Heart left ventricle (tissue), 13 donors: ENCODE results near the gene IL2RA.

Experiments used
- POLR2A ChIP-seq, 2 donors: fragments of 450-650 bp; IDR thresholded peaks; one replicate each; pipeline ENCODE4 v1.6.1; 2017; ENCODE audit warnings: antibody characterized with exemption in 2 of 2, mild to moderate bottlenecking in 2 of 2, moderate library complexity in 2 of 2
- TF ChIP-seq, protein P1 (sequence below), 12 donors: fragments of 200-600 bp; sonication (generic) in 4 of 12; IDR thresholded peaks; one replicate each; pipeline versions ENCODE4 v1.5.0 to v1.8.0; 2018 to 2022; ENCODE audit warnings: antibody characterized with exemption in 12 of 12, mild to moderate bottlenecking in 5 of 12
- donor health status: ischemic (EF 13 %, LVEDD 7.1; RV severe dilation, severe dysfunction).
- donor health status: DM: no; HTN: yes; CAD: no.
- donor health status: DM: no; HTN: no; CAD: no.
- donor health status: ischemic (EF 25% LVEDD 6.9; RV normal size, moderate dysfunction).
- donor health status: ischemic (EF 25% LVEDD 5.7; RV mildly dilated, moderate dysfunction).
- donor health status: ischemic (EF 35%, LVEDD 5.7; RV mildly dilated, moderate dysfunction).
- donor health status: nonischemic (EF 11% LVEDD 7.7; RV severe dilation, severe dysfunction).
- donor health status: DM: yes; HTN: yes; CAD: no.
- donor health status: PGD.
- donor health status: ischemic (EF 29% LVEDD 5.4; RV normal size, mild dysfunction).
- donor health status: nonischemic (EF 23%, LVEDD 6.1; RV moderate dilation, normal function).

DNA sequence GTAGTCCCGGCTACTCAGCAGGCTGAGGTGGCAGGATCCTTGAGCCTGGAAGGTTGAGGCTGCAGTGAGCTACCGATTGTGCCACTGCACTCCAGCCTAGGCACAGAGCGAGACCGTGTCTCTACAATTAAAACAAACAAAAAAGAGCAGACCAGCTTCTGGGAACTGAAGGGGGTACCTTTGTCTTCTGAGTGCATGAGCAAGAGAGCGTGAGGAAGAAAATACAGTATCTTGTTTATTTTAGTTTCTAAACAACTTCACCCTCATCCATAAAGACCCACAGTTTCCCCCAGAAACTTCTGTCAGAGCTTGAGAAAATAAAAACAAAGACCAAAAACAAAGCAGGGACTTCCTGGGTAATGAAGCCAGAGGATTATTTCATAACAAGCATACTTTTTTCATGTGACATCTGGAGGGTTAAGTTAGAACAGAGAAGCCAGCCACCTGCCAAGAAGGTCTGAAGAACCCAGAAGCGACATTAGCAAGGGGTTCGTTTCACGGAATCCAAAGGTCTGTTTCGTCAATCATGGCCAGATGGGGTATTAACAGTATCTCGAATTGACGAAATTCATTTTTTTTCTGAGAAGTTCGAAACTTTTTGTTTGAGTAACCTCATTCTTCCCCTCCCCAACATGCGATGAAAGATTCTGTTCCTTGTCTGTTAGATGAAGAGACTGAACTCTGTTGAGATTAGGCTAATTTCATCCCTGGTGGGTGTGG, 10.2 kb upstream of the IL2RA start:
- TF ChIP-seq POLR2A (IDR thresholded peaks at IDR 0.05) = no peak
- TF ChIP-seq, protein P1, sequence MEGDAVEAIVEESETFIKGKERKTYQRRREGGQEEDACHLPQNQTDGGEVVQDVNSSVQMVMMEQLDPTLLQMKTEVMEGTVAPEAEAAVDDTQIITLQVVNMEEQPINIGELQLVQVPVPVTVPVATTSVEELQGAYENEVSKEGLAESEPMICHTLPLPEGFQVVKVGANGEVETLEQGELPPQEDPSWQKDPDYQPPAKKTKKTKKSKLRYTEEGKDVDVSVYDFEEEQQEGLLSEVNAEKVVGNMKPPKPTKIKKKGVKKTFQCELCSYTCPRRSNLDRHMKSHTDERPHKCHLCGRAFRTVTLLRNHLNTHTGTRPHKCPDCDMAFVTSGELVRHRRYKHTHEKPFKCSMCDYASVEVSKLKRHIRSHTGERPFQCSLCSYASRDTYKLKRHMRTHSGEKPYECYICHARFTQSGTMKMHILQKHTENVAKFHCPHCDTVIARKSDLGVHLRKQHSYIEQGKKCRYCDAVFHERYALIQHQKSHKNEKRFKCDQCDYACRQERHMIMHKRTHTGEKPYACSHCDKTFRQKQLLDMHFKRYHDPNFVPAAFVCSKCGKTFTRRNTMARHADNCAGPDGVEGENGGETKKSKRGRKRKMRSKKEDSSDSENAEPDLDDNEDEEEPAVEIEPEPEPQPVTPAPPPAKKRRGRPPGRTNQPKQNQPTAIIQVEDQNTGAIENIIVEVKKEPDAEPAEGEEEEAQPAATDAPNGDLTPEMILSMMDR (IDR thresholded peaks at IDR 0.05) = no peak
